HG03354 (cell line): ENCODE data around the gene HOXD9.

Source experiments
- ATAC-seq: cut with Tn5 transposase; IDR thresholded peaks from one replicate; pipeline ENCODE4 v1.9.1; 2021; ENCODE audit warnings: mild to moderate bottlenecking; ENCODE audit not compliant: unreplicated experiment, poor library complexity, severe bottlenecking

HOXD9 gene

DNA sequence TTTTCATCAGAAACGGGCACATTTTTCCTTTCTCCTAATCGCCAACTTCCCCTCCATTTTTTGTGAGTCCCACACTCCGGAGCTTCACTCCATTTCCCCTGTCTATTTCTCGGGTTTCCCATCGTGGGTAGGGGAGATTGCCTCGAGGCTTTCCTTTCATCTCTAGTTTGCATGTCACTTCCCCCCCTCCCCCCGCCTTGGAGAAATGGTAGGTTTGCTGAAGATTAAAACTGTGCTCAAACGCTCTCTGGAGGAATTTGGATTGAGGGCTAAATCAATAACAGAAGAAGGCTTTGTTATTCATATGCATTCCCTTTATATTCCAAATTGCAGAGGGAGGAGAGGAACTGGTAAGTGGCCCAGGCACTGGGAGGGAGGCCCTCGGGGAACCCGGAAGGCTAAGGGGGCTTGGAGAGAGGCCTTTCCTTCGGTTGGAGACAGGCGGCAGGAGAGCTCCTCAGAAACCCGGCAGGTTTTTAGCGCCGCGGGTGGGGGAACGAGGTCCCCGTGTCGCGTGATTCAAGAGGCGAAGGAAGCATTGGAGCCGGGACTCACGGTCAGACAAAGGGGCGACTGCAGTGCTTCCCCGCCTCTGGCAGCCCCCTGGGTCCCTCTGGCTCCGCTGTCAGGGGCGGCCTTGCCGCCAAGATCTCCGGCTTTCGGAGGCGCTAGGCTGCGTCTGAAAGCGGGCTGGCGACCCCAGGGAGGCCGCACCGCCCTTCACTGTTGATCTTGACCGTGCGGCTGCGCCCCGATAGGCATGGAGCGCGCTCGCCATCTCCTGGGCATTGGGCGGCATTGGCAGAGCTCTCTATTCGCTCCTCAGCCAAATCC lies 25.3 kb upstream of the HOXD9 start:
- ATAC-seq = peak; percentile 85

DNA sequence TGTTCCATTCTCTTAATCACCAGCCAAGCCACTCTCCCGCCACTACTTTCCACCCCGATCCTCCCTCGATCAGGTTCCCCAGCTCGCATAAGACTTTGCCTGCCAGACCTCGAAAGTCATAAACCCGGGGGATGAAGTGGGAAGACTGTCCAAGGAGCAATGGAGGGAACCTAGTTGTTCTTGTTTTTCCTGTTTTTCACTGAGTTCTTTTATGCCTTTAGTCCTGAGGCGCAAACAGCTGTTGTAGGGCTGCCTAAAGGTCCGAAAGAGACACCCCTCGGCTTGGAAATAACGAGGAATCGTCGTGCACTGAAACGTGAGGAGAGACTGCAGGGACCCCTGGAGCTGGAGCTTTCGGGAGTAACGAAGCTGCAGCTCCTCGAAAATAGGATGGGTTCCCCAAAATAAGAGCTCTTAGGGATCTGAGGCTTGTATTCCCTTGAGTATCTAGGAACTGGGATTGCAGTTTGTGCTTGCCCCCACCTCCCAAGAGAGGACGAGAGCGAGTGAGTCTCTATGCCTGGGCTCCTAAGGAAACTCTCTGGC lies 24.6 kb upstream of the HOXD9 start:
- ATAC-seq = no peak

DNA sequence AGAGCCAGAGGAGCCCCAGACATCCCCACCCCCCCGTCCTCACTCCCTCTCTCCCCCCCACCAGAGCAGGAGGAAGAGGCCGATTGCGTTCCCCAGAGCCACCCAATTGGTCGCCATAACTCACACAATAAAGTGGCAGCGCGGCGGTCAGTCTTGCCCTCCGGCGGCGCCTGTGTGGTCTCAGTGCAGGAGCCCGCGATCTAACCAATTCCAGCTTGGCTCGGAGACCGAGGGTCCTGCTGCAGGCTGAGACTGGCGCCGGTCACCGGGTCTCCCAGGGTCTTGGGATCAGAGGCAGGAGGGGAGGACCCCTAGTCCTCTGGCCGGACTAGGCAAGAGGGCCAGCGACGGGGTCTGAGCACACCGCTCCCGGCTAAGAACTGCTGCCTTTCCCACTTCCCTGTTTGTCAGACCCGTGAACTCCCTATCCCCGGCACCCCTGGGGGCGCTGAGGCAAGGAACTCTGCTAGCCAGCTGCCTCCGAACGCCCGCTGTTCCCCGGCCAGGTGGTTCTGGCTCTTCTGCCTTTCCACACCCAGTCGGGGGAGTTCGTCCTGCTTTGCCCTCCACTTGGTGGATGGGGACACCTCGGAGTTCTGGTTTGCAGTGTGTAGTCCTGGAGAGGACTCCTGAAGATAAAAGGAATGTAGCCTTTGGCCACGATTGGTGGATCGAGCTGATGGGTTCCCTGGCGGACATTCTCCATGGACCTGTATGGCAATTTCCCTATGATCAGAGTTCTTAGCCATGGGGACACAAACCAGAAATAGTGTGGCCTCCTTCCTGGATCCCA lies 24.0 kb upstream of the HOXD9 start:
- ATAC-seq = no peak

DNA sequence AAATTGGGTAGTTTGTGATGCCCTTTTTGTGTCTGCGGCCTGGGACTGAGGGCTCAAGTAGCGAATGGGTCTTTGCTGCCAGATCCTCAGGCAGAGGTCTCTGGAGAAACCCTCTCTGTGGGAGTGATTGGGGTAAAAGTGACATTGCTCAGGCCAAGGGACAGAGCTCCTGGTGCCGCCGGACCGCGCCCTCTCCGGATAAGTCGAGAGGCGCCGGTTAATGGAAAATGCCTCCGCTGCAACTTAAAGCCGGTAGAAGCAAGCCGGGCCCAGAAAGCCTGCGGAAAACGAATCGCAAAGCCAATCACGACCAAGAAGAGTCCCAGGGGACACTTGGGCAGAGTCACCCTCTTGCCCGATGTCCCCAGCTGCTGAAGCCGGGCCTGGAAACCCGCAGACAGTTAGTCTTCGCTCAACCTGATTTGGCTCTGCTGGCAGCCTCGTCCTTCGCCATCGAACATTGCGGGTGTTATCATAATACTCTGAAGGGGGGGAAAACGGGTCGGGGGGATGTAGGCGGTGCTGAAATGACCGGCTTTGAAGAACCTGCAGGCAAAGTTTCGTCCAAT lies 23.3 kb upstream of the HOXD9 start:
- ATAC-seq = no peak

DNA sequence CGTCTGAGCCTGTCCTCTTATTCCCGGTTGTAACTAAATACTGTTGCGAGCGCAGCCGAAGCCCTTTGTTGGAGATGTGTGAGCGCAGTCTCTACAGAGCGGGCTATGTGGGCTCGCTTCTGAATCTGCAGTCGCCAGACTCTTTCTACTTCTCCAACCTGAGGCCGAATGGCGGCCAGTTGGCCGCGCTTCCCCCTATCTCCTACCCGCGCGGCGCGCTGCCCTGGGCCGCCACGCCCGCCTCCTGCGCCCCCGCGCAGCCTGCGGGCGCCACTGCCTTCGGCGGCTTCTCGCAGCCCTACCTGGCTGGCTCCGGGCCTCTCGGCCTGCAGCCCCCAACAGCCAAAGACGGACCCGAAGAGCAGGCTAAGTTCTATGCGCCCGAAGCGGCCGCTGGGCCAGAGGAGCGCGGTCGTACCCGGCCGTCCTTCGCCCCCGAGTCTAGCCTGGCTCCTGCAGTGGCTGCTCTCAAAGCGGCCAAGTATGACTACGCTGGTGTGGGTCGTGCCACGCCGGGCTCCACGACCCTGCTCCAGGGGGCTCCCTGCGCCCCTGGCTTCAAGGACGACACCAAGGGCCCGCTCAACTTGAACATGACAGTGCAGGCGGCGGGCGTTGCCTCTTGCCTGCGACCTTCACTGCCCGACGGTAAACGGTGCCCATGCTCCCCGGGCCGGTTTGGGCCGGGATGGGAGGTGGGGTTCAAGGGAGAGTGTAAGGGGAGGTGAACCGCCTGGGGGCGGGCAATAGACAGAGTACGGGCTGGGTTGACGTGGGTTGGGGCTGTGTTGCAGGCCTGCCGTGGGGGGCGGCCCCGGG lies 22.6 kb upstream of the HOXD9 start, which contains the start of gene HOXD12:
Gene HOXD12, plus strand, starts transcription at position 68 of the 819 bp plus-strand sequence. Its CDS starts 7 bp downstream, at position 75.
- ATAC-seq = no peak

DNA sequence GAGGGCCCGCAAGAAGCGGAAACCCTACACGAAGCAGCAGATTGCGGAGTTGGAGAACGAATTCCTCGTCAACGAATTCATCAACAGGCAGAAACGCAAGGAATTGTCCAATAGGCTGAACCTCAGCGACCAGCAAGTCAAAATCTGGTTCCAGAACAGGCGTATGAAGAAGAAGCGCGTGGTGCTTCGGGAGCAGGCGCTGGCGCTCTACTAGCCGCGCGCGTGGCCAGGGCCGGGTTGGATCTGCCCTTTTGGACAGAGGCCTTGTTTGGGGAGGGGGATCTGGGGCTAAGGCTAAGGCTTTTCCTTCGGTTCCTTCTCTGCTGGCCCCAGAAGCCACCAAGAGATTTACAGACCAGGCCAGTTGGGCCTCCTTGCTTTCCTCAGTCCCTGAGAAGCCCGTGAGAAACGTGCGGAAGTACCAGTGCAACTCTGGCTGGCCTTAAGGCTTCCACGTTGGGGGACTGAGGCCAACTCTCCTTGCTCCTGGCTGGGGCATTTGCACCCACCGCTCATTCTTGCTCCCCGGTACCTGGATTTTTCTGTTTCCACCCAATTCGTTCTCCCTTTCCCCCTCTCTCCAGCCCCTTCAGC lies 21.9 kb upstream of the HOXD9 start:
- no peak for ATAC-seq

DNA sequence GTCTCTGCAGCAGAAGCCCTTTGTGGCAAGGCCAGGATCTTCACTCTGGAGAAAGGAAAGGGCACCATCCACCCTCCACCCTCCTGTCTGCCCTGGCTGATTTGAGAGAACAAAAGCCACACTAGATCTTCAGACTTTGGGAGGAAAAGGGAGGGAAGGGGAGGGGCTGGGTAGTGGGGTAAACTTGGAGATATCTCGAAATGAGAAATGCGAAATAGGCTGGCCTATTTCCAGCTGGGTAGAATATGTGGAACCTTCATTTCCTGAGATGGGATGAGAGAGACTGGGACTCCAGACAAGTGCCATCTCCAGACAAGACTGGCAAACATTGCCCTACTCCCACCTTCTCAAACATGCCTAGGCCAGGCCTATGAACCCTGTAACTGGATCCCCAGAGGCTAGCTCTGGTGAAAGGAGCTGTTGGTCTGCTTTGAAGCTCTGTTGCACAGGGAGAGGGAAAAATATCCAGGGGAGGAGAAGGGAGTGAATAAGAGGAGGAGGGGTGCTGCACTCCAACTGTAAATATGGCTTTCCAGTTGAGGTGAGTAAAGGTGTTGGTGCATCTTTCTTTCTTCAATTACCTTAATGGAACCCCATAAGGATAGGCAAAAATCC lies 21.2 kb upstream of the HOXD9 start:
- no peak for ATAC-seq

DNA sequence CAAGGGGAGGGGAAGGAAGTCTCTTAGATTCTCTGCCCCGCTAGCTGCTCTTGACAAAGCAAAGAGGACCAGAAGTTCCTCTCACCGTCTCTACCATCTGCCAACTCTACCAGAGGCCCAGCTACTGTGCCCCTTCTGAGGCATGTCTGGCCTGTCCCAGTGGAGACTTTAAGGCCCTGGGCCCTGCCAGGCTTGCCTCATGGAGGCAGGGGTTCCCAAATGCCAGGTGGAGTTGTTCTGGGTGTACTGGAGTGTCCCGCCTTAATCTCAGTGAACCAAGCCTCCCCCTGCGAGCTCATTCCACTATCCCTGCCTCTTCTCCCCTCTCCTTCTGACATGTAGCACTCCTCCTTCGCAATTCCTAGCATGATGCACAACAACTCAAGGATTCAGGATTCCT lies 20.7 kb upstream of the HOXD9 start:
- no peak for ATAC-seq

DNA sequence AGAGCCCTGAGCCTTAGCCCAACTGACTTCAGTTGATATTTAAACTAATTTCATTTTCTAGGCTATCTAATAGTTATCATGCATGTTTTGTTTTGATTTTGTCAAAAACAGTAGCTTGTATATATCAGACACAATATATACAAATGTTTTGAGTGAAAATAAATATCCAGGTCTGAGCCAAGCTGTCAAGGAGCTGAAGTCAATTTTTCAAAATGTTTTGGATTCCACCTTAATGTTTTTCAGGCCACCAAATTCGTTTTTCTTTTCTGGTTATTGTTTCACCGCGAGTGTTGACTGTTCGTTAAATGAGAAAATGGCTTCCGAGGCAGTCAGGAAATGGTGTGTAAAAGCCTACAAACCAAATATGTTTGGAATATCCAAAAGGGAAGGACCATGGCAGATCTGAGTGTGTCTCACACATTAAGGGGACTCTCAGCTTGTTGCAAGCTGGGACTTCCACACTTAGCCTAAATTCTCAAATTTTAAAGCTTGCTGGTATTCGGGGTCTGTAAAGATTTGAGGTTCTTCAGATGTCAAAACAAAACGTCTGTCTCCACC lies 20.1 kb upstream of the HOXD9 start:
- ATAC-seq = no peak

DNA sequence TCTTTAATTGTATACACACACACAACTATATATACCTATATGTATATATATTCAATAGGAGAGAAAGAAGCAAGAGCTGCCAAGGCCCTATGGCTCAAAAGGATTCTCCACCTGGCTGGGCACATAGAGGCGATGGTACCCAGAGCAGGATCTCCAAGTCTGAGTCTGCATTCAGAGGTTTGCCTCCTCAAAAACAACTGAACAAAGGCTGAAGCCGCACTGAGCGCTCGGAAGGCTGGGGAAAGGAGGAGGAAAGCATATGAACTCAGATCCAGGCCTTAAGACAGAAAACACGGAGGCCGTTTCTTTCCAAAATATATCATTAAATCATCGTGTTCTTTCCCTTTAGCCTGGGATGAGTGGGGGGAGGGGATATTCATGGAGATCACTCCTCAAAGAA lies 19.3 kb upstream of the HOXD9 start:
- ATAC-seq = no peak

DNA sequence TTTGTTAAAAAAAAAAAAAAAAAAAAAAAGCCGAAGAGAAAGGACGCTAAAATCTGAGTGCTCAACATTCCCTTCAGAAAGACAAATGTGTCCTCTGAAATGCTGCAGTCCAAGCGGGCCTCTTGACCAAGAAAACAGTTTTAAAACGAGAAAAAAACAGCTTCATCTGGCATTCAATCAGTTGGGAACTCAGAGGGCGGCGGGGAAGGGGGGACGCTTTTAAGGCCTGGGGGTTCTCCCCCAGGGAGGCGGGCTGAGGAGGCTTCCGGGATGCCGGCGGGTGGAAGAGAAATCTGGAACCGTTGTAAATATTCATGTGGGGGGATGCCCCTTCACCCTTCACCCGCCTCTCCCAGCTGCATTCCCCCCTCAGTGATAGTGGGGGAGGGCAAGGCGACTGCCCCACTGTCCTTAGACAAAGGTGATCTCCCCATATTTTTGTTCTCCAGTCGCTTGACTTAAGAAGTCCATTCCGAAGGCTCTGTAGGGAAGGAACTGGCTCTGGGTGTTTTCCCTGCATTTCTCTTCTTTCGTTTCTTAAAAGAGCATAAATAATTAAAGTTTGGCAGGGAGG lies 18.7 kb upstream of the HOXD9 start:
- no peak for ATAC-seq

DNA sequence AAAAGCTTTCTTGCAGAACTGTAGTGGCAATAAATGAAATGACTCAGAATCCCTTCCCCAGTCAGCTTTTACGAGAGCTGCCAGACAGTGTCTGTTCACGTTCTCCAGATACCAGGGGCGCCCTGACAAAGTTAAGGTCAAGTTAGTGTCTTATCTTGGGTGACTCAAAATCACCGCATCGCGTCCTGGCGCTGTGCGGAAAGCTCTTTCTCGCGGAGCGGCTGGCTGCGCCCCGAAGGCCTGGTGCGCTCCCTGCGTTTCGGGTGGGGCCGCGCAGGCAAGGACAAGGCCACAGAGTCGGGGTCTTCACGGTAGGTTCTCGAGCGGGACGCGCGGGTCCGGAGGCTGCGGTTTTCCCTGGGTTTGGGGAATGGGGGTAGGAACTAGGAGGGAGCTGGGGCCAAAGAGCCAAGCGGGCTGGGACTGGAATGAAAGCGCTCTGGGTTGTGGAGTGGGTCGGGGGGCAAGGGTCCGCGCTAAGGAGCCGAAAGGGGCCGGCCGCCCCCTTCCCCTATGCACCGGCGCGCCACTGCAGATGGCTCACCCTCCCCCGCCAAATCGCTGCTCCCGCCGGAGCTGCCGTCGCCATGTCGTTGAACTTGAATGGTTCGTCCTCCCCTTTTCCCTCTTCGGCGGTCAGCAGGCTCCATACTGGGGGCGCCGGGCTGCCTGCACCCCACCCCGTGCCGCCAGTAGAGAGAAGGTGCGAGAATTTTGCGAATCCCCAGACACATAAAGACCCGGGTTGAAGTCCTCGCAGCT lies 18.0 kb upstream of the HOXD9 start:
- no peak for ATAC-seq

DNA sequence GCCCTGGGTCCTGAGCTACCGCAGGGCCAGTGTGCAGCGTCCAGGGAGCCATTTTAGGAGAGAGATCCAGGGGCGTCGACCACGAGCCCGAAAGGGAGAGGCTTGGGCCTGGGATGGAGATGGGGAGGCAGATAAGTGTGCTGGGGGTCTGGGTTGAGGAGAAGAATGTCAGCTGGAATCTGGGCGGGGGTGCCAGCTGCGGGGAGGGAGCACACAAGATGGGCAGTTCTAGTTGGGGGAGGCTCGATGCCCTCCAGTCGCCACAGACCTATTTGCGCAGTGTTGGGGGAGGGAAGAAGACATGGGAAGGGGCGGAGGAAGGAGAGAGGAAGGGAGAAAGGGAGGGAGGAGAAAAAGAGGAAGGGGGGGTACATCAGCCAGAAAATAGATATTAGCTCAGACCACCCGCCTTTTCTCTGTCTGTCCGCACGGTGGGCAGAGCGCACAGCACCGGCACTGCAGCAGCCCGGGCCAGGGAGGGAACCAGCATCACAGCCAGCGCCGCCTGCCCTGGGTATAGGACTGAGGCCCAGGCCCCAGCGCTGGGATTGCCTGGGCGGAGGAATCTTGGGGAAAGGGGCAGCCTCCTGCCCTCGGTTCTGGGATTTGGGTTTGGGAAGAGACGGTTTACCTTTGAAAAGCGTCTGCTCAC lies 17.3 kb upstream of the HOXD9 start:
- ATAC-seq = no peak

DNA sequence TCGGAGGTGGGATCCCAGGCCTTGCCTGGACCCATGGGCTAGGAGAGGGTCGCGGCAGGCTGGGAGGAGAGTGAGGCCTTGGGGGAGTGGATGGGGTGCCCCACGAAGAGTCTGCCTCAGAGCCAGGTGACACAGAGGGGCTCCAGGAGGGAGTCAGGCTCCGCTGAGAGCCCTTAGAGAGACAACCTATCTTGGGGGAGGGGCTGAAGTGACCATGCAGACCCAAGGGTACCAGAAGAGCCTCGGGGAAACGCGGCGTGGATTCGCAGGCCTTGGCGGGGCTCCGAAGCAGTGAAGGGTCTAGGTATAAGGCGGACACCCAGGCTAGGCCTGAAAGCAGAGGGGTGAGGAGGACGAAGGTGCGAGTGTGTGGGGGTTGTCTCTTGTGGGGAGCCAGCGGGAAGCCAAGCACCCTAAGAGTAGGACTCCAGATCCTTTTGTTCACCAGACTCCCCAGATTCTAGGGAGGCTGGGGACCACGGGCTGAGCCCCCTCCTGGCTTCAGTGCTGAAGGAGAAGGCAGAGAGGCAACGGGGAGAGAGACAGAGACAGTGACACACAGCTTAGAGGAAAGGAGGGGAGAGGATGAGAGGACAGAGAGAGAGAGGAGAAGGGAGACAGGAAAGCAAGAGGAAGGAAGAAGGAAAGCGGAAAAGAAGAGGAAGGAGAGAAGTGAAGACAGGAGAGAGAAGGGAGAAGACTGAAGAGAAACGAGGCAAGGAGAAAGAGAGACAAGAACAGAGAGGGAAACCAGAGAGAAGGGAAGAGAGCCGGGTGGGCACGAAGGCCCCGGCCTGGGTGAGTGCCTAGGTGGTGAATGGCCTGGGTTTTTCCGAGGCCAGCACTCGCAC lies 16.6 kb upstream of the HOXD9 start:
- ATAC-seq = no peak

DNA sequence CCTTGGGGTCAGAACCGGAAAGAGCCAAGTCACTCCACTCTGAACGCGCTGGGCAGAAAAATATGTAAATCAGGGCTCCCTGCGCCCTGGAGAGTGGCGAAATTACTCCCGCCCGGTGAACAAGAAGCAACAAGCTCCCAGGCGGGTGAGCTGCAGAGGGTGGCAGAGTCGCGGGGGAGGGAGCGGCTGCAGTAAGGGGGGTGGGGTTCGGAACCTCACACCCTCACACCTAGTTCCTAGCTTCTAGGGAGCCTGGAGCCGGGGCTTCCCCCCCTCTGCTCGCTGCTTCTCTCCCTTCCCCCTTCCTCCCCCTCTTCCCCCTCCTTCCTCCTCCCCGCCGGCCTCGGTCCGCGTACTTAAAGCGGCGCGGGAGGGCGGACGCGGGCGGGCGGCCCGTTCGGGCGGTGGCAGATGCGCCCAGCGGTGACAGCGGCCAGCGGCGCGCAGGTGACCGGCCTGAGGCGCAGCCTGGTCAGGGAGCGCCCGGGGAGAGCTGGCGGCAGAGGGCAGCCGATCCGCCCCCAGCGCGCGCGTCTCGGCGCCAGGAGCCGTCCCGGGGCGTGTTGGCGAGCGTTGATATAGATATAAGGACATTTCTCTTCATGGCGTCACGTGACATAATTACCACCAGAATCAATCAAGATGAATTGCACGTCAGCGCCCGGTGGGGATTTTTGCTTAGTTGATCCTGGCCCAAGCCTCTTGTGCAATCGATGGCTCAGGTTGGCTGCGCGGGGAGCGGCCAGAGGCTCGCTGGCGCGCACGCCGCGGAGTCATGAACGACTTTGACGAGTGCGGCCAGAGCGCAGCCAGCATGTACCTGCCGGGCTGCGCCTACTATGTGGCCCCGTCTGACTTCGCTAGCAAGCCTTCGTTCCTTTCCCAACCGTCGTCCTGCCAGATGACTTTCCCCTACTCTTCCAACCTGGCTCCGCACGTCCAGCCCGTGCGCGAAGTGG lies 15.7 kb upstream of the HOXD9 start, which contains the start of gene HOXD11:
Gene HOXD11, plus strand, starts transcription at position 700 of the 959 bp plus-strand sequence. Its CDS starts 76 bp downstream, at position 776.
- no peak for ATAC-seq
